Lung (tissue), 12 donors: ENCODE data around the gene ZCCHC24. TPM values are rescaled to one million over a fixed set of nuclear protein-coding genes. Genes with fewer than 3 reads are reported as not detected.
A peak's percentile ranks its signal among the peaks of the same experiment; 100 is the strongest.

ENCODE experiments used
- ATAC-seq: fragments of 200-7000 bp; cut with Tn5 transposase; one replicate; pipeline ENCODE4 v1.9.1; 2020; ENCODE audit warnings: moderate number of reproducible peaks; ENCODE audit not compliant: insufficient read depth, low FRiP score
- DNase-seq, 3 donors: peaks; one replicate each; pipeline ENCODE4 v3.0.0-alpha.2; 2013 to 2017
- H3K27ac ChIP-seq, 2 donors: one replicate each; pipeline ENCODE4 v1.5.1; 2013; ENCODE audit warnings: mild to moderate bottlenecking in 2 of 2, moderate library complexity in 2 of 2, control low read depth in 1 of 2, inconsistent platforms in 1 of 2, low read depth in 1 of 2, low read length in 1 of 2
- H3K27me3 ChIP-seq, 3 donors: one replicate each; pipeline ENCODE4 v1.5.1; 2013; ENCODE audit warnings: low read length in 2 of 3; ENCODE audit not compliant: control insufficient read depth in 3 of 3, insufficient read depth in 3 of 3
- H3K36me3 ChIP-seq, 4 donors: one replicate each; pipeline ENCODE4 v1.5.1; 2013; ENCODE audit warnings: low read length in 4 of 4, mild to moderate bottlenecking in 1 of 4, moderate library complexity in 1 of 4; ENCODE audit not compliant: control insufficient read depth in 4 of 4, insufficient read depth in 4 of 4
- H3K4me1 ChIP-seq, 5 donors: one replicate each; pipeline ENCODE4 v1.5.1; 2013; ENCODE audit warnings: low read length in 5 of 5, mild to moderate bottlenecking in 2 of 5, moderate library complexity in 1 of 5; ENCODE audit not compliant: control insufficient read depth in 5 of 5, insufficient read depth in 5 of 5
- H3K4me3 ChIP-seq: one replicate; pipeline ENCODE4 v1.5.1; 2013; ENCODE audit warnings: mild to moderate bottlenecking, control low read depth, moderate library complexity
- H3K9ac ChIP-seq, 2 donors: one replicate each; pipeline ENCODE4 v1.5.1; 2013; ENCODE audit warnings: low read length in 2 of 2, control low read depth in 1 of 2; ENCODE audit not compliant: insufficient read depth in 1 of 2
- H3K9me3 ChIP-seq, 4 donors: one replicate each; pipeline ENCODE4 v1.5.1; 2013; ENCODE audit warnings: low read length in 3 of 4, mild to moderate bottlenecking in 1 of 4, moderate library complexity in 1 of 4; ENCODE audit not compliant: control insufficient read depth in 4 of 4, insufficient read depth in 3 of 4
- whole genome bisulfite sequencing, 2 donors: extraction: QIAGEN DNeasy Blood & Tissue Kit; methylation state at CpG; one replicate each; pipeline ENCODE4 v1.1.7; 2013; 5-methylcytosine and 5-hydroxymethylcytosine counted together
- polyA plus RNA-seq, 2 donors: library from polyadenylated mRNA; stranded (reverse); fragments of 200-250 nt; gene quantifications; one replicate each; pipeline ENCODE4 v1.2.1, GENCODE V29; 2013
- total RNA-seq, 2 donors: library from RNA; depleted of rRNA in 1 of 2; stranded (reverse); fragments of >200 nt in 1 of 2; gene quantifications; one replicate each; pipeline ENCODE4 v1.2.1, GENCODE V29; 2014 to 2021
- TF ChIP-seq, protein P1 (sequence below): IDR thresholded peaks from 2 replicates; pipeline ENCODE4 v1.5.1; 2012; ENCODE audit warnings: mild to moderate bottlenecking; ENCODE audit errors: control extremely low read depth, extremely low read depth
- donor health status: control.
- donor health status: control.
- donor health status: Bipolar disorder and iron deficiency.
- donor health status: healthy.
- donor health status: DM: yes; HTN: yes; CAD: no.

ZCCHC24 gene
- total and polyA plus RNA-seq, 4 donors, result 10.4 to 33.5 (median 13.5) TPM

DNA sequence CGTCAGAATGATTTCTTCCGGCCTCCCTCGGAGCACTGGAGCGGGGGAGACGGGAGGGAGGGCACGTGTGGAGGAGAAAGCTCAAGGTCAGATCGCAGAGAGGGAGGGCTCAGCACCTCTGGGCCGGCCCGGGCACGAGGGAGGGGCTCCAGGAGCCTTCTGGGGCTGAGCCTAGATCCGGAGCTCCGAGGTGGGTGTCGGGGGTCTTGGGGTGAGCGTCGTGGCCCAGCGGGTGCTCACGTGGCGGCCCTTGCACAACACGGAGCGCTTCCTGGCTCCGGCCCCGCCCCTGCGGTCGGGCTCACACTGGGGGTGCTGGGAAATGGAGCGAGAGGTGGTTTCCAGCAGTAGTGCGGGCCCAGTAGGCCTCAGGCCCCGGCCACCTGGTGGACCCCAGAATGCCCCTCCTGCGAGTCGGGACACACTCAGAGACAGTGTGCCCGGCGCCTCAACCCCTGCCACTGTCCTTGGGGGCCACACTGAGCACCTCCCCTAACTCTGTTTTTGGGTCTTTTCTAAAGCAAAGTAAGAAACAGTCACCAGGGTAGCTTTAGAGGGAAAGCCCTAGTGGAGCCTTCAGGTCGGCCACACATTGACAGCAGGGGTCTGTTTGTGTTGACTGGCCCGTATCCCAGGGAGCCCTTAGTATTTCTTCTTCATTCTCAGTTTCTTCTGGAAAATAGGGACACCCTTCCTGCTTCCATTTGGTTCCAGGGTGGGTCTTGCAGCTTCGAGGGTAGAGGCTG, 97.4 kb downstream of the ZCCHC24 start:
- 11% methylated on average over 33 to 34 of the region's 34 CpGs for WGBS, 2 donors
- peak overlapping the region; percentile 67 for H3K4me3 ChIP-seq
- H3K4me1 ChIP-seq, result peaks cover 0 to 20% (median 6%) of the 10 kb centered on the region in 5 donors
- H3K9ac ChIP-seq, result peak overlapping the region; percentile 41 to 50
- H3K36me3 ChIP-seq, result peaks cover 6 to 28% (median 19%) of the 10 kb centered on the region in 4 donors
- H3K27ac ChIP-seq, result peak overlapping the region; percentile 90 to 96
- DNase-seq (peak; percentile 65 to 76 (median 67)), ATAC-seq (peak; percentile 57)
- H3K27me3 ChIP-seq, result no peaks in the 10 kb centered on the region
- TF ChIP-seq, protein P1, sequence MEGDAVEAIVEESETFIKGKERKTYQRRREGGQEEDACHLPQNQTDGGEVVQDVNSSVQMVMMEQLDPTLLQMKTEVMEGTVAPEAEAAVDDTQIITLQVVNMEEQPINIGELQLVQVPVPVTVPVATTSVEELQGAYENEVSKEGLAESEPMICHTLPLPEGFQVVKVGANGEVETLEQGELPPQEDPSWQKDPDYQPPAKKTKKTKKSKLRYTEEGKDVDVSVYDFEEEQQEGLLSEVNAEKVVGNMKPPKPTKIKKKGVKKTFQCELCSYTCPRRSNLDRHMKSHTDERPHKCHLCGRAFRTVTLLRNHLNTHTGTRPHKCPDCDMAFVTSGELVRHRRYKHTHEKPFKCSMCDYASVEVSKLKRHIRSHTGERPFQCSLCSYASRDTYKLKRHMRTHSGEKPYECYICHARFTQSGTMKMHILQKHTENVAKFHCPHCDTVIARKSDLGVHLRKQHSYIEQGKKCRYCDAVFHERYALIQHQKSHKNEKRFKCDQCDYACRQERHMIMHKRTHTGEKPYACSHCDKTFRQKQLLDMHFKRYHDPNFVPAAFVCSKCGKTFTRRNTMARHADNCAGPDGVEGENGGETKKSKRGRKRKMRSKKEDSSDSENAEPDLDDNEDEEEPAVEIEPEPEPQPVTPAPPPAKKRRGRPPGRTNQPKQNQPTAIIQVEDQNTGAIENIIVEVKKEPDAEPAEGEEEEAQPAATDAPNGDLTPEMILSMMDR, result no peak
- H3K9me3 ChIP-seq, result no peaks in the 10 kb centered on the region

DNA sequence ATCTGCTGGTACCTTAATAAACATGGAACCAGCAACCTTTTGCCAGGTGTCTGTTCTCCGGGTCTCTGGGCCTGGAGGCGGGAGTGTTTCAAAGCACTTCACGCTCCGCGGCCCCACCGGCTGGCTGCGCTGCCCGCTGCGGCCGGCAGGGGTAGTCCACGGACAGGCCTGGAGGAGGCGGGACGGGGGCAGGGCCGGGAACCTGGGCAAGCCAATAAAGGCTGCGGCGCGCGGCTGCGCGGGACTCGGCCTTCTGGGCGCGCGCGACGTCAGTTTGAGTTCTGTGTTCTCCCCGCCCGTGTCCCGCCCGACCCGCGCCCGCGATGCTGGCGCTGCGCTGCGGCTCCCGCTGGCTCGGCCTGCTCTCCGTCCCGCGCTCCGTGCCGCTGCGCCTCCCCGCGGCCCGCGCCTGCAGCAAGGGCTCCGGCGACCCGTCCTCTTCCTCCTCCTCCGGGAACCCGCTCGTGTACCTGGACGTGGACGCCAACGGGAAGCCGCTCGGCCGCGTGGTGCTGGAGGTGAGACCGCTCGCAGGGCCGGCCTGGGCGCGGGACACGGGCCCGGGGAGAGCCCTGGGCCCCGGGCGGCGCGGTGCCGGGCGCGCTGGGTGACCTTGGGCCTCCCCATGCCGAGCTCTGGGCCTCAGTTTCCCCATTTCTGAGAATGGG, 98.1 kb downstream of the ZCCHC24 start, which contains the start of gene PPIF:
TSS of gene PPIF (plus strand) at position 244 of the 668 bp plus-strand sequence. CDS start at position 324, 80 bp downstream.
- Histone ChIP-seq H3K4me1 (peaks cover 0 to 20% (median 6%) of the 10 kb centered on the region in 5 donors), H3K9me3 (no peaks in the 10 kb centered on the region), H3K27me3 (no peaks in the 10 kb centered on the region), H3K36me3 (peaks cover 4 to 21% (median 16%) of the 10 kb centered on the region in 4 donors), H3K9ac (peak within 1 kb of the TSS; percentile 41 to 50), H3K27ac (peak within 1 kb of the TSS; percentile 90 to 96), H3K4me3 (peak within 1 kb of the TSS; percentile 67)
- TF ChIP-seq, protein P1, result peak; percentile 85
- WGBS, 2 donors, result 0% methylated on average over 39 to 77 of the region's 77 CpGs
- DNase-seq, result peak; percentile 93 to 96 (median 94)
- peak; percentile 94 for ATAC-seq

DNA sequence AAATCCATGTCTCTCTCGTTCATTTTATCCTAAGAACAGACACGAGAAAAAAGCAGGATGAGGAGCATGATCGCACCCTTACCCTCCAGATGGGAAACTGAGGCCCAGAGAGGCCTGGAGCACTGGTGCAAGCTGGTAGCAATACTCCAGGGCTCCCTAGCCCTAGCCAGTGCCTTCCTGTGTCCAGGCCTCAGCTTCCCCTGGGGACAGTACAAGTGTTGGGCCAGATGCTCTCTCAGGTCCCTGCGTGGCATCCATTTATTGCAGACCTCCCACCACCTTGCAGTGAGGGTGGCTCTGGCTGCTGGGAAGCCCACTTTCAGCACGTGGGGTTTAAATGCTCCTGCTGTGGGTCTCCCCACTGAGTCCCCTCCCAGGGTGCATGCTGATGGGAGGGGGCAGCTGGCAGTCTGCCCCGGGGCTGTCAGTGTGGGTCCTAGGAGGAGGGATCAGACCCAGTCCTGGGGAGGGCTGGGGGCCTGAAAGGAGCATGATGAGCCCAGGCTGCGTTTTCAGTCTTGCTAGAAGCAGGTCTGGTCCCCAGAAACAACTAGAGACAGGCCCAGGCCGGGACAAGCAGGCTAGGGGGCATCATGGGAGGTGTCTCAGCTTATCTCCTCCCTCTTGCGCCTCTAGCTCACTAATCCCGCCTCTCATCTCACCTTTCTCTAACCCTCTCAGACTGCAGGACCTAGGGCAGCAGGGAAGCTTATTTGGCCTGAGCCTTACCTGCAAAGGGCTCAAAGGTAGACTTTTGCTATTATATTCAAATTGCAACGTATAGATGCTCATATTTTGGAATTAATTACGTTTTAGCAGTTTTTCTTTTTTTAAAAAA, 98.8 kb downstream of the ZCCHC24 start:
- 65 to 69% methylated on average over 12 of the region's 12 CpGs for WGBS, 2 donors
- no peak for ATAC-seq

More for the DNA sequence above, 98.8 kb downstream of the ZCCHC24 start:
- peak in 1 of 3 donors; percentile 13 for DNase-seq
- Histone ChIP-seq H3K4me3 (no peak overlapping the region), H3K27me3 (no peaks in the 10 kb centered on the region), H3K9ac (no peak overlapping the region), H3K36me3 (peaks cover 2 to 15% (median 9%) of the 10 kb centered on the region in 4 donors), H3K4me1 (peaks cover 0 to 20% (median 6%) of the 10 kb centered on the region in 5 donors), H3K9me3 (no peaks in the 10 kb centered on the region), H3K27ac (no peak overlapping the region)
- TF ChIP-seq, protein P1, result no peak
